Measurements from ENCODE around the gene ROR2.

ROR2 gene

DNA sequence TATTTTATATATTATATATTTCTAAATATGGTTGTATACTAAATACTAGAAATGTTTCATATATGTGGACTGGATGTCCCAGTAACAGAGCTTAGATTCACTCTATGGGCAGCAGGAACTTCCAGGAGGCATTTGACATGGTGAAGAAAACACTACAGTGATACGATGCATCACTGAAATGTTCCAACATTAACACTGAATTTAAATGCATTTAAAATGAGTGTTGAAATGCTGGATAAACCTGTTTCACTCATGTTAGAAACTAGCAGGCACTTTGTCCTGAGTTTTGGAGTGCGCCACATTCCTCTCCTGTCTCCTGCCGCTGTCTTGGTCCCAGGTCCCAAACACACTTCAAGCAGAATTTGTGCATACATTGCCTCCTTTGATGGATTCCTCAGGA lies 288.6 kb downstream of the ROR2 start:
- no peaks in the 10 kb centered on the region for H3K27me3 ChIP-seq (ENCODE audit: control insufficient read depth, insufficient read depth, low read length)
- H3K36me3 ChIP-seq (ENCODE audit: control insufficient read depth, insufficient read depth, low read length) = no peaks in the 10 kb centered on the region

DNA sequence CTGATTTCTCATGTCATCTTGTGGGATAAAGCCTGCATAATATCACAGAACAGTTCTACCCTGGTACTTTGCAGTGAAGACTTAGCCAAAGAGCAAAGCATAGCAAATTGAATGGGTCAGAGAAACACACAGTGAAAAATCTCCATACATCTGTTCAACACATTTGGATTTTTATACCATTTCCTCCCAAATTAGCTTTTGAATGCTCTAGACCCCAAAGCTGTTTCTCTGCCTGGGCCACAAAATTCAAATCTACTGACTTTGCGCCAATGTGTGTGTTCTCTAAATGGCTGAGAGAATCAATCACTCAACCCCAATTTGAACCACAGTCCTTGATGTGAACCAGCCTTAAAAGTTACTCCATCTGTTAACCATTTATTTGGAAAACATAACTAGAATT lies 289.5 kb downstream of the ROR2 start:
- no peaks in the 10 kb centered on the region for H3K4me1 ChIP-seq (ENCODE audit: control insufficient read depth, insufficient read depth, low read length)
- no peak overlapping the region for H3K9ac ChIP-seq (ENCODE audit: low read depth, low read length)
- H3K36me3 ChIP-seq (ENCODE audit: control insufficient read depth, insufficient read depth, low read length) = no peaks in the 10 kb centered on the region
- H3K9me3 ChIP-seq (ENCODE audit: control insufficient read depth, insufficient read depth, low read length) = no peaks in the 10 kb centered on the region
- H3K4me3 ChIP-seq (ENCODE audit: low read depth, low read length) = no peak overlapping the region
- H3K27ac ChIP-seq (ENCODE audit: low read depth, low read length) = no peak overlapping the region
- H3K27me3 ChIP-seq (ENCODE audit: control insufficient read depth, insufficient read depth, low read length) = no peaks in the 10 kb centered on the region

More for the DNA sequence above, 288.6 kb downstream of the ROR2 start:
- no peaks in the 10 kb centered on the region for H3K4me1 ChIP-seq (ENCODE audit: control insufficient read depth, insufficient read depth, low read length)
- no peak overlapping the region for H3K9ac ChIP-seq (ENCODE audit: low read depth, low read length)
- no peak overlapping the region for H3K4me3 ChIP-seq (ENCODE audit: low read depth, low read length)
- H3K9me3 ChIP-seq (ENCODE audit: control insufficient read depth, insufficient read depth, low read length) = no peaks in the 10 kb centered on the region
- no peak overlapping the region for H3K27ac ChIP-seq (ENCODE audit: low read depth, low read length)

DNA sequence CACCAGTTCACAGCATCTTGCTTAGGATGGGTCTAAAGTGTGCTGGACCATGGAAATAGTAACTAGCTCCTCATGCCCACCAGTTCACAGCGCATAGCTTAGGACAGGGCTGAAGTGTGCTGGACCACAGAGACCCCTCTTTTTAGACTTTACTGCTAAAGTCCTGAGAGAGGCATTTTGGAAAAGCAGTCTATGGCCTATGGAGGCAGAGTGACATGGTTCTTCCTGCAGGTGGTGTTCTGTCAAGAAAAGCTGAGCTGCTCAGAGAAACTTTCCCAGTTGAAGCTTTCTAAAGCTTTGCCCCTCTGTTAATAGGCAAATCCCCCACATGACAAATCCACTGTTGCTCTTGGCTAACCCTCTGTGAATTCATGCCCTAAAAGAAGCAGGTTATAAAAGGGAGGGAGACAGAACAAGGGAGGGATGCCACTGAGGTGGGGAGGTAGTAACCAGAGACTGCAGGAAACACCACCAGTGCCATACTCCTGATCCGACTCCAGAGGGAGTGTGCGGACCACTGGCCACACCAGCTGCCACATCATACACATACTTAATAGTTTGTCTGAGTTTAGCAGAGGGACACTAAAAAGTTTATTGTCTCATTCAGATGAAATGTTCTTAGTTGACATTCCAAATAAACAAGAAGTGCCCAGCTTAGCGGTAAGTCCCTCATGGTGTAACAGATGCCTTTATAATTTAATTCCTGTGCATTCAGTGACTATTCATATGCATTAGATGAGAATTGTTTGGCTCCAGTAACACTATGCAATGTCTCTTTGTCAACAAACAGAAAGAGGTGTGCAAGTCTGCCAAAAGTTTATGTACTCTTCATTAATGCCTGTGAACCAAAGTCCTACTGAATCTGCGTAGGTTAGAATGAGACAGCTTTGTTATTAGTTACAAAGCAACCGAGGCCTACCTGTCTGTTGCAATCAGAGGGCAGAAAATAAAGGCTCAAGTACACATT lies 290.2 kb downstream of the ROR2 start:
- Histone ChIP-seq H3K4me1 (ENCODE audit: control insufficient read depth, insufficient read depth, low read length) (no peaks in the 10 kb centered on the region), H3K9ac (ENCODE audit: low read depth, low read length) (no peak overlapping the region), H3K36me3 (ENCODE audit: control insufficient read depth, insufficient read depth, low read length) (no peaks in the 10 kb centered on the region), H3K27ac (ENCODE audit: low read depth, low read length) (no peak overlapping the region), H3K27me3 (ENCODE audit: control insufficient read depth, insufficient read depth, low read length) (no peaks in the 10 kb centered on the region), H3K4me3 (ENCODE audit: low read depth, low read length) (no peak overlapping the region), H3K9me3 (ENCODE audit: control insufficient read depth, insufficient read depth, low read length) (no peaks in the 10 kb centered on the region)

DNA sequence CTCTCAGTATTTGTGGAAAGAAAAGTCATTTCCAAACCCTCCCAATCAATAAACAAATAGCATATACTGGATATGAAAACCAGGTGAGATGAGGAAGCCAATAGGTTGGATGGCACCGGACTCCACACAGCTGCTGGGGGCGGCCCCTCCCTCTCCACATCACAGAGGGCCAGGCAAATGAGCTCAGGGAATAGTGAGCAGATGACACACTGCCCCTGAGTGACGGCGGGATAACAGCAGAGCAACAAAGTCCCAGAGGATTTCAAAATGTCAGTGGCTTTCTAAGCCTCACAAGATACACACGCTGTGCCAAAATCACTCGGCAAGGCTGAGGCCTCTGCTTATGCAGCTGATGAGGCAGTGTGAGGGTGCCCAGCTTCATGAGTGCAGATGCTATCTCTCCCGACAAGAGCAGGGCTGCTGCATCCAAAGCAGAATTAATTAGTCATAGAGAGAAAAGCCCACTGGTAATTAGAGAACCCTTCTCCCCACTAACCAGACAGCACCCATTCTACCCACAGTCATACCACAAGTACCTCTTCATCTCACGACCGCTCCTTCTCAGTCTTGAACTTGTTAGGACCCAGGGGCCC lies 291.4 kb downstream of the ROR2 start:
- no peak overlapping the region for H3K9ac ChIP-seq (ENCODE audit: low read depth, low read length)
- no peak overlapping the region for H3K27ac ChIP-seq (ENCODE audit: low read depth, low read length)
- H3K27me3 ChIP-seq (ENCODE audit: control insufficient read depth, insufficient read depth, low read length) = no peaks in the 10 kb centered on the region
- no peak overlapping the region for H3K4me3 ChIP-seq (ENCODE audit: low read depth, low read length)
- H3K36me3 ChIP-seq (ENCODE audit: control insufficient read depth, insufficient read depth, low read length) = no peaks in the 10 kb centered on the region
- no peaks in the 10 kb centered on the region for H3K9me3 ChIP-seq (ENCODE audit: control insufficient read depth, insufficient read depth, low read length)
- no peaks in the 10 kb centered on the region for H3K4me1 ChIP-seq (ENCODE audit: control insufficient read depth, insufficient read depth, low read length)

DNA sequence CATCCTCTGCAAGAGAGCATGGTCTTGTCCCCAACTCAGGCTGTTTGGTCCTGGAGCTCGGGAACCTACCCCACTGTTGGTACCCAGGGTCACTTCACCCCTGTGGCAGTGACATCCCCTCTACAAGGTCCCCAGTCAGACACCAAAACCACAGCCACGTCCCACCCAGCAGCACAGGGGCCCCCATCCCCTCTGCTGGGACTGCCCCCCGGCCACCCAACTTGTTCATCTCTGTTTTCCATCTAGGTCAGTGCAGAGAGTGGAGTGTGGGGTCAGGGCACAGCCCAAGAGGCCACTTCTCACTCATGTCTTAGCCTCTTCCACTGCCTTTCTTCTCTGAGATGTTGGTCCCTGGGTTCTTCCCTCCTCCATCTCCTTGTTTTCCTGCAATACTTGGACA lies 292.5 kb downstream of the ROR2 start:
- H3K27me3 ChIP-seq (ENCODE audit: control insufficient read depth, insufficient read depth, low read length) = no peaks in the 10 kb centered on the region
- no peaks in the 10 kb centered on the region for H3K9me3 ChIP-seq (ENCODE audit: control insufficient read depth, insufficient read depth, low read length)
- H3K36me3 ChIP-seq (ENCODE audit: control insufficient read depth, insufficient read depth, low read length) = no peaks in the 10 kb centered on the region
- H3K9ac ChIP-seq (ENCODE audit: low read depth, low read length) = no peak overlapping the region
- H3K4me1 ChIP-seq (ENCODE audit: control insufficient read depth, insufficient read depth, low read length) = no peaks in the 10 kb centered on the region
- H3K4me3 ChIP-seq (ENCODE audit: low read depth, low read length) = no peak overlapping the region
- no peak overlapping the region for H3K27ac ChIP-seq (ENCODE audit: low read depth, low read length)

DNA sequence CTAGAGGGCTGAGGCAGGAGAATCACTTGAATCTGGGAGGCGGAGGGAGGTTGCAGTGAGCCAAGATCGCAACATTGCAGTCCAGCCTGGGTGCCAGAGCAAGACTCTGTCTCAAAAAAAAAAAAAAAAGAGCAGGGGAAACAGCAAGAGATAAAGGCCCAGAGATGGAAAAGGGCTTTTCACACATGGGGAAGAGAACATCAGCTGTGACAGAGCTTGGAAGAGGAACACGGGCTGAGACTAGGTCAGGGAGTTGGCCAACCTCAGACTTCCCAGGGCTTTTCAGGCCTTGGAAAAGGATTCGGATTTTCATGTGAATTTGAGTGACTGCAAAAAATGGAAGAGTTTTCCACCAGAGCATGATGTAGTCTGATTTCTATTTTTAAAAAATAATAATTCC lies 294.4 kb downstream of the ROR2 start:
- no peaks in the 10 kb centered on the region for H3K27me3 ChIP-seq (ENCODE audit: control insufficient read depth, insufficient read depth, low read length)

DNA sequence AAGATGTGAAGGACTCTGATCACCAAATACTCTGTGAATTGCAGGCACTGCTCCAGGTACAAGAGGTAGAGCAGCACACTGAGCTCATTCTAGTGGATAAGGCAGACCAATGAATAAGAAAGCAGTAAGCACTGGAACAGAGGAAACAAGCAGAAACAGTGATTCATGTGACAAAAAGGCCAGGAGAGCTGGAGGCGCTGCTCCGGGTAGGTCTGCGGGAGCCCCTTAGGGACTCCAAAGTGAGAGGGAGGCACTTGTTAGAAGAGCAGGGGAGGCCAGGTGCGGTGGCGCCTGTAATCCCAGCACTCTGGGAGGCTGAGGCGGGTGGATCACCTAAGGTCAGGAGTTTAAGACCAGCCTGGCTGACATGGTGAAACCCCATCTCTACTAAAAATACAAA lies 294.8 kb downstream of the ROR2 start:
- H3K27ac ChIP-seq (ENCODE audit: low read depth, low read length) = no peak overlapping the region
- no peaks in the 10 kb centered on the region for H3K27me3 ChIP-seq (ENCODE audit: control insufficient read depth, insufficient read depth, low read length)
- H3K4me1 ChIP-seq (ENCODE audit: control insufficient read depth, insufficient read depth, low read length) = no peaks in the 10 kb centered on the region
- H3K9ac ChIP-seq (ENCODE audit: low read depth, low read length) = no peak overlapping the region
- no peaks in the 10 kb centered on the region for H3K36me3 ChIP-seq (ENCODE audit: control insufficient read depth, insufficient read depth, low read length)
- H3K4me3 ChIP-seq (ENCODE audit: low read depth, low read length) = no peak overlapping the region
- H3K9me3 ChIP-seq (ENCODE audit: control insufficient read depth, insufficient read depth, low read length) = no peaks in the 10 kb centered on the region

More for the DNA sequence above, 294.4 kb downstream of the ROR2 start:
- Histone ChIP-seq H3K4me1 (ENCODE audit: control insufficient read depth, insufficient read depth, low read length) (no peaks in the 10 kb centered on the region), H3K9ac (ENCODE audit: low read depth, low read length) (no peak overlapping the region), H3K27ac (ENCODE audit: low read depth, low read length) (no peak overlapping the region), H3K4me3 (ENCODE audit: low read depth, low read length) (no peak overlapping the region), H3K9me3 (ENCODE audit: control insufficient read depth, insufficient read depth, low read length) (no peaks in the 10 kb centered on the region), H3K36me3 (ENCODE audit: control insufficient read depth, insufficient read depth, low read length) (no peaks in the 10 kb centered on the region)

DNA sequence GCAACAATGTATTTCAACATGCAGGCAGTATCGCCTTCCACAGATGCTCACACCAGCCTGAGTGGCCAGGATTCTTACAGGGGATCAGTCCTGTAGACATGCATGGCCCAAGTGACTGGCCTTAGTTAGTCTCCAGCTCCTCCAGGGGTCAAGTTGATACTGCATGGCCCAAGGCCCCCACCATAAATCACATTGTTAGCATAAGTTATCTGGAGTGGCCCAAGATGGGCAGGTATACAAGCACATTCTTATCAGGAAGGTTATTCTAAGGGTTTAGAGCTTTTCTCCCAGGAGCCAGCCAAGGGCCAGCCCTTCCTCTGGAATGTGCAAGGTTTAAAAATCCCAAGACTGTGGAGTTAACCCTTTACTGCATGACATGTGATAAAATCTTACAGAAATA lies 295.5 kb downstream of the ROR2 start:
- no peaks in the 10 kb centered on the region for H3K27me3 ChIP-seq (ENCODE audit: control insufficient read depth, insufficient read depth, low read length)
- no peaks in the 10 kb centered on the region for H3K36me3 ChIP-seq (ENCODE audit: control insufficient read depth, insufficient read depth, low read length)
- H3K27ac ChIP-seq (ENCODE audit: low read depth, low read length) = no peak overlapping the region
- H3K9ac ChIP-seq (ENCODE audit: low read depth, low read length) = no peak overlapping the region
- H3K4me1 ChIP-seq (ENCODE audit: control insufficient read depth, insufficient read depth, low read length) = no peaks in the 10 kb centered on the region
- H3K4me3 ChIP-seq (ENCODE audit: low read depth, low read length) = no peak overlapping the region
- H3K9me3 ChIP-seq (ENCODE audit: control insufficient read depth, insufficient read depth, low read length) = no peaks in the 10 kb centered on the region

DNA sequence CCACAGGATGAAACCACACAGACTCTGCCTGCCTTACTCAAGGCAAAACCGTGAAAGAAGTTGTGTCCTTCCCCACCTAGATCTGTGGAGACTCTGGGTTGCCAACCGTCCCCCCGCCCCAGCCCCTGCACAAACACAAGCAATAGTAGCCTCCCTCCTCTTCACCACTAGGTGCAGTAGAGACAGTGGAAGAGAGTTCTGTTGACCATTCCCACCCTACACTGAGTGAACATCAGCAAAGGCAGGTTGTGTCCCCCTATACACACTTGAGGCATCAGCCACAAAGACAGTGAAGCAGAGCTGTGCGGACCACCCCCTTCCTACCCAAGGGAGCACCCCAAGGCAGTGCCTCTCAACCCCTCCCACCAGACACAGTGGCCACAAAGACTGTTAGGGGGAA lies 302.7 kb downstream of the ROR2 start:
- Histone ChIP-seq H3K27me3 (ENCODE audit: control insufficient read depth, insufficient read depth, low read length) (no peaks in the 10 kb centered on the region), H3K36me3 (ENCODE audit: control insufficient read depth, insufficient read depth, low read length) (no peaks in the 10 kb centered on the region), H3K9me3 (ENCODE audit: control insufficient read depth, insufficient read depth, low read length) (no peaks in the 10 kb centered on the region), H3K9ac (ENCODE audit: low read depth, low read length) (no peak overlapping the region), H3K4me1 (ENCODE audit: control insufficient read depth, insufficient read depth, low read length) (no peaks in the 10 kb centered on the region), H3K4me3 (ENCODE audit: low read depth, low read length) (no peak overlapping the region), H3K27ac (ENCODE audit: low read depth, low read length) (no peak overlapping the region)

DNA sequence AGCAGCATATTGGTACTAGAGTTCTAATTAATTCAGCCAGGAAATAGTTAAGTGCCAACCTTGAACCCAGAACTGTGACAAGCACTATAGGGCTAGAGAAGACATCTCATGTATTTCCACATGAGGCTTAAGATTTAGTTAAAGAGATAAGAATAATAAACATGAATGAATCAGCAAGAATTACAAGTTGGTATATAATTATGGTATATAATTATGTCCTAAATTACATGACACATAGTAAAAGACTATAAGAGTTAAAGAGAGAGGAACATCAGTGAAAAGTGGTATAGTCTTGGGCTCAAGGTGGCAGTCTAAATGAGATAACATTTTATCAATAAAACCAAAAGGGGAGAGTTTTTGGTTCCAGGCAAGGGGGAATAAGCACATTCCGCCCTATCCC lies 303.3 kb downstream of the ROR2 start:
- no peaks in the 10 kb centered on the region for H3K9me3 ChIP-seq (ENCODE audit: control insufficient read depth, insufficient read depth, low read length)
- H3K9ac ChIP-seq (ENCODE audit: low read depth, low read length) = no peak overlapping the region
- H3K36me3 ChIP-seq (ENCODE audit: control insufficient read depth, insufficient read depth, low read length) = no peaks in the 10 kb centered on the region
- no peak overlapping the region for H3K4me3 ChIP-seq (ENCODE audit: low read depth, low read length)
- no peaks in the 10 kb centered on the region for H3K27me3 ChIP-seq (ENCODE audit: control insufficient read depth, insufficient read depth, low read length)
- no peak overlapping the region for H3K27ac ChIP-seq (ENCODE audit: low read depth, low read length)
- no peaks in the 10 kb centered on the region for H3K4me1 ChIP-seq (ENCODE audit: control insufficient read depth, insufficient read depth, low read length)

DNA sequence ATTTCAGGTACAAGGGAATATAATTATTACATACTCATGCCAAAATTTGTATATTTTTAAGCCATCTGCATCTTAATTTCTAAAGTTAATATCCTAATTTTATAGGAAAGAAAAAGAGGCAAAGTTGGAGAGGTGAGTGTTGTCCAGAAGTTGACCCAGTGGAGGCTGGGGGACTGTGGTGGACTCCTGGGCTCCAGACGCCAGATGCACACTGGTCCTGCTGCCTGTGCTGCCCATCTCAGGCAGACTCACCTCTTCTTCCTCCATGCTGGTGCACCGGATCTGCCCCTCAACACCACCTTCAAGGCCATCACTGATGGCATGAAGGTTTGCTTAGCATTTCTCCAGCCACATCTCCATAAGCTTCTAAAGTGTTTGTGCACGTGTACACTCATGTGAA lies 305.6 kb downstream of the ROR2 start:
- no peaks in the 10 kb centered on the region for H3K36me3 ChIP-seq (ENCODE audit: control insufficient read depth, insufficient read depth, low read length)
- H3K4me1 ChIP-seq (ENCODE audit: control insufficient read depth, insufficient read depth, low read length) = no peaks in the 10 kb centered on the region
- H3K27ac ChIP-seq (ENCODE audit: low read depth, low read length) = no peak overlapping the region

More for the DNA sequence above, 305.6 kb downstream of the ROR2 start:
- no peaks in the 10 kb centered on the region for H3K27me3 ChIP-seq (ENCODE audit: control insufficient read depth, insufficient read depth, low read length)
- no peaks in the 10 kb centered on the region for H3K9me3 ChIP-seq (ENCODE audit: control insufficient read depth, insufficient read depth, low read length)
- H3K4me3 ChIP-seq (ENCODE audit: low read depth, low read length) = no peak overlapping the region
- H3K9ac ChIP-seq (ENCODE audit: low read depth, low read length) = no peak overlapping the region

Data from HUES48 (cell line).